D721Med (cell line): ENCODE data around the gene CCDC17.

ENCODE experiments used
- DNase-seq: peaks from one replicate; pipeline ENCODE4 v3.0.0; 2011; ENCODE audit warnings: low spot score; ENCODE audit not compliant: insufficient read length
- FAIRE-seq: peaks from 2 replicates; lab custom pipeline; 2011; peaks lifted over from hg19 to GRCh38; lab: Jason Lieb, UNC
- CTCF ChIP-seq: IDR thresholded peaks from 2 replicates; pipeline ENCODE4 v1.5.1; 2012; ENCODE audit warnings: mild to moderate bottlenecking, control low read depth; ENCODE audit not compliant: insufficient read depth; ENCODE audit errors: missing control alignments

CCDC17 gene

GRCh38 chr1:45594412-45594811 is 29.4 kb downstream of the CCDC17 start:
- DNase-seq (no peak), FAIRE-seq (no peak)
- no peak for TF ChIP-seq CTCF

- FAIRE-seq (no peak), DNase-seq (no peak)
- no peak for TF ChIP-seq CTCF
Observed at GRCh38 chr1:45589861-45590260, 34.0 kb downstream of the CCDC17 start.

GRCh38 chr1:45586769-45587168 is 37.1 kb downstream of the CCDC17 start:
- TF ChIP-seq CTCF = no peak
- DNase-seq = no peak
- FAIRE-seq = no peak

- FAIRE-seq = no peak
- no peak for DNase-seq
- no peak for TF ChIP-seq CTCF
Observed at GRCh38 chr1:45585496-45586075, 38.3 kb downstream of the CCDC17 start.

- FAIRE-seq (no peak), DNase-seq (no peak)
- no peak for TF ChIP-seq CTCF
Observed at GRCh38 chr1:45585110-45585426, 38.8 kb downstream of the CCDC17 start.

GRCh38 chr1:45584351-45585109 is 39.3 kb downstream of the CCDC17 start:
- DNase-seq = peak; percentile 59
- FAIRE-seq = no peak
- peak; percentile 10 for TF ChIP-seq CTCF
